ENCODE results near the gene JAZF1.

The JAZF1 gene

DNA sequence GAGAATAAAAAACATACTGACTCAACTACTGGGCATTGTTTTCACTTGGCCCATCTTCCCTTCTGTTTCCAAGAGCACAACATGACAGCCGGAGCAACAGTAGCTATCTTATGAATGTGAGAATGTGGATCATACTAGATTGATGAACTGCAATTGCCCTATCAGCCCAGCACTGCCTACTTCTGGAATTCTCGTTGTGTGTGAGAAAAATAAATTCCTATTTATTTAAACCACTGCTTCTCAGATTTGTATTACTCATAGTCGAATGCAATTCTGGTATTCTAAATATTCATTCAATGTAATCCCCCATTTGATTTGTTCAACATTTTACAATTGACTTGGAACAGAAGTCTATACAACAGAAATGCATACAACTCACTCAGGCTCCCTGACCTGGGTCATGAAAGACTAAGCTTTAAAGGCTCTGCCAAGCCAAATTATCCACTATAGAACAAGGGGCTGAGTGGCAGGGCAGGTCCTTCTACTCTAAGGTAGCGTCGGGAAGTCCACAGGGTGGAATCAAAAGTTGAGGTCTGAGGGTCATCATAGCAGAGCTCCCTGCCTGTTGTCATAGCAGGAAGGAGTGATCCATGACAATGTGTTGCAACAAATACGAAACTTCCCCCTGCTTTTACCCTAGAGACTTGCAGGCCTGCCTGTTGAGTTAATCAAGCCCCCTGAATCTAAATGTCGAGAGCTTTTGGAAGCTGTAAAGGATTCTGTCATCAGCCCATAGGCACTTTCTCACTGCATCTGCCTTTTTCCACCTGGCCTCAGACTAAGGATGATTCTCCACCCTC is 12.4 kb upstream of the JAZF1 start:
- FAIRE-seq (no peak), DNase-seq (ENCODE audit: insufficient read length, low spot score) (no peak)
- TF ChIP-seq, protein P1, sequence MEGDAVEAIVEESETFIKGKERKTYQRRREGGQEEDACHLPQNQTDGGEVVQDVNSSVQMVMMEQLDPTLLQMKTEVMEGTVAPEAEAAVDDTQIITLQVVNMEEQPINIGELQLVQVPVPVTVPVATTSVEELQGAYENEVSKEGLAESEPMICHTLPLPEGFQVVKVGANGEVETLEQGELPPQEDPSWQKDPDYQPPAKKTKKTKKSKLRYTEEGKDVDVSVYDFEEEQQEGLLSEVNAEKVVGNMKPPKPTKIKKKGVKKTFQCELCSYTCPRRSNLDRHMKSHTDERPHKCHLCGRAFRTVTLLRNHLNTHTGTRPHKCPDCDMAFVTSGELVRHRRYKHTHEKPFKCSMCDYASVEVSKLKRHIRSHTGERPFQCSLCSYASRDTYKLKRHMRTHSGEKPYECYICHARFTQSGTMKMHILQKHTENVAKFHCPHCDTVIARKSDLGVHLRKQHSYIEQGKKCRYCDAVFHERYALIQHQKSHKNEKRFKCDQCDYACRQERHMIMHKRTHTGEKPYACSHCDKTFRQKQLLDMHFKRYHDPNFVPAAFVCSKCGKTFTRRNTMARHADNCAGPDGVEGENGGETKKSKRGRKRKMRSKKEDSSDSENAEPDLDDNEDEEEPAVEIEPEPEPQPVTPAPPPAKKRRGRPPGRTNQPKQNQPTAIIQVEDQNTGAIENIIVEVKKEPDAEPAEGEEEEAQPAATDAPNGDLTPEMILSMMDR (IDR thresholded peaks at IDR 0.05; ENCODE audit: insufficient read depth, missing control alignments) = no peak

DNA sequence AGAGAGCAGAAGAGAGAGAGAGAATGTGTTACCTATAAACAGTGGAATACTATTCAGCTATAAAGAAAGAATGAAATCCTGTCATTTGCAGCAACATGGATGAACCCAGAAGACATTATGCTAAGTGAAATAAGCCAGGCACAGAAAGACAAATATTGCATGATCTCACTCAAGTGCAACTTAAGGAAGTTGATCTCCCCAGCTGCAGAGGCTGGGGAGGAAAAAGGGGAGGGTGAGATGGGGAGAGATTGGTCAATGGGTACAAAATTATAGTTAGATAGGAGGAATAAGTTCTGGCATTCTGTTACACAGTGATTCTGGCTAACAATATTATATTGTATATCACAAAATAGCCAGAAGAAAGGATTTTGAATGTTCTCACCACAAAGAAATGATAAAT is 11.2 kb upstream of the JAZF1 start:
- FAIRE-seq = no peak
- TF ChIP-seq, protein P1 (IDR thresholded peaks at IDR 0.05; ENCODE audit: insufficient read depth, missing control alignments) = no peak
- DNase-seq (ENCODE audit: insufficient read length, low spot score) = no peak

DNA sequence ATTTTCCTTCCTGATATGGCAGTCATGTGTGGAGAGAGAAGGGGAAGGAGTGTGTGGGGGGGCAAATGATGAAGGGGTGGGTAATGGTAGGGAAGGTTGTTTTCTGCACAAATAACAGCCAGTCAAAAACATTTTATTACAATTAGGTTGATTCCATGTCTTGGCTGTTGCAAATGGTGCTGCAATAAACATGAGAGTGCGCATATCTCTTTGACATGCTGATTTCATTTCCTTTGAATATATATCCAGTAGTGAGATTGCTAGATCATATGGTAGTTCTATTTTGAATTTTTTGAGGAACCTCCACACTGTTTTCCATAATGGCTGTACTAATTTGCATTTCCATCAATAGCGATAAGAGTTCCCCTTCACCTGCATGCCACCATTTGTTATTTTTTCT is 10.6 kb upstream of the JAZF1 start:
- FAIRE-seq = no peak
- DNase-seq (ENCODE audit: insufficient read length, low spot score) = no peak
- TF ChIP-seq, protein P1 (IDR thresholded peaks at IDR 0.05; ENCODE audit: insufficient read depth, missing control alignments) = no peak

DNA sequence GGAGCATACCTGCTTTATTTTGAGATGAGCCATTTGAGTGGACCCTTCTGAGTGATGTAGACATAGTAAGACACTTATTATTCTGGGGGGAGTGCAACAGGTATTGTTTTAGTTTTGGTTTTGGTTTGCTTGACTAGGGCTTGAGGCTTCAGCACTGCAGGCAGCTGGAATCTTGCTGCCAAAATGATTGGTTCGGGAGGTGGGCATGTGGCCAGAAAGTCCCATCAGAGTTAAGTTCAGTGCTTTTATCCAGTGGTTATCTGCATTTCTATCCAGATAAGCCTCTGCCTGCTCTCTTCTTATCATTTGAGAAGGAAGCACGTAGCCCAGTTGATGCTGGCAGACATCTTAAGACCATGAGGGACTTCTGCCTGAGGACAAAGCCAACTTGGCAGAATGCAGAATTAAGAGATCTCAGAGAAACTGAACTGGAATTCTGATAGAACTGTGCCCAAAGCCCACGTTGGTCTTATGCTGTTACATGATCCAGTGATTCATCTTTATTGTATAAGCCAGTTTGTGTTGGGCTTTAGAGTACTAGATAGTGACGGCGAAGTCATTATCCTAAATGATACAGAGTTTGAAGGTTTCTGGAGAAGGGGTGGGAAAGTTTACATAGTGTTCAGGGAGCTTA is 9.6 kb upstream of the JAZF1 start:
- FAIRE-seq (no peak), DNase-seq (ENCODE audit: insufficient read length, low spot score) (no peak)
- TF ChIP-seq, protein P1 (IDR thresholded peaks at IDR 0.05; ENCODE audit: insufficient read depth, missing control alignments) = no peak

DNA sequence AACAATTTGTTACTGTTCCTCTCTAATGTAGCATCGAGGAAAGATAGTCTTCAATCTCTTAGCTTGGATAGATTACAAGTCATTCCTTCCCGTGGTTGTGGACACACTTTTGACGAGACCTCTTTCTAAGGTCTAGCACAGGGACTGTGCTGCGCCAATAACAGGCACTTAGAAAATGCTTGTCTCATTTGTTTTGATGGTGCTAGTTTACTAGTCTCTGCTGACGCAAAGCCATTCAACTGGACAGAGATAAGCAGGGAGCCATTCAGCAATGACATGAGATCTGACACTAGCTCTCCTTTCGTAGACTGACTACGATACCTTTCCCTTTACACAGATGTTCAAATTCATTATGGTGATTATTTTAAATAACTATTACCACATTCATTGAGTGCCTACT is 6.4 kb upstream of the JAZF1 start:
- TF ChIP-seq, protein P1 (IDR thresholded peaks at IDR 0.05; ENCODE audit: insufficient read depth, missing control alignments) = no peak
- FAIRE-seq = no peak
- DNase-seq (ENCODE audit: insufficient read length, low spot score) = no peak

DNA sequence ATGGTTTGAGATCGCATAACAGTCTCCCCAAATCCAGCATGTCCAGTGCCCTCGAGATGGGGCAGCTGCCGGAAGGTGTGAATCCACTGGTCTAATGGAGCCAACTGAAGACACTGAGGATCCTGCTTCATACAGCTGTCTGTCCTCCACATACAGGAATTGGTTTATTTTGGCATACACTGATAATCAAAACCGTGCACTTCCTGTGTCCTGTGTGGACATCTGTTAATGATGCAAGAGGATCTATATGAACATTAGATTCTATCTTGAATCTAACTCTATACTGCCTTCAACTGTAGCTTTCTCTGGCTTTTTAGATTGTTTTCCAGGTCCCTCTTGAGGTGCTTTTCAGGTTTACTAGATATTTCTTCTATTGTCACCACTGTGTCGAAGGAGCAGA is 3.0 kb upstream of the JAZF1 start:
- DNase-seq (ENCODE audit: insufficient read length, low spot score) (no peak), FAIRE-seq (no peak)
- TF ChIP-seq, protein P1 (IDR thresholded peaks at IDR 0.05; ENCODE audit: insufficient read depth, missing control alignments) = no peak

DNA sequence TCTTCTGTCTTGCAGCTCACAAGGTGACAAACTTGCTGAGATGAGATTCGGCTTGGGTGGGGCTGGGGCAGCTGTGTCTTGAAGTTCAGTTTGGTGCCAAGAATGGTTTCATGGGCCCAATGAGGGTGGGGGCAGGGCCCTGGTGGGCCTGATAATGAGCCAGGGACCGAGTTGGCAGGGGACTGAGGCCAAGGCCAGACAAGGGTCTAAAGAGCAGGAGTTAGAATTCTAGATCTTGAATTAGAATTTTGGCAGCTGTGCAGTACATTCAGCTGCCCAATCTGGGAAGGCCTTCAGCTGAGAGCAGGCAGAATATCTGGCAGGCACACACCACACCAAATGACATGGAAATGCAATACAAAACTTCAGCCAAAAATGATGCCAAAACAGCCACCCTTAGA is 1.5 kb upstream of the JAZF1 start:
- TF ChIP-seq, protein P1 (IDR thresholded peaks at IDR 0.05; ENCODE audit: insufficient read depth, missing control alignments) = no peak
- DNase-seq (ENCODE audit: insufficient read length, low spot score) (no peak), FAIRE-seq (no peak)
